ENCODE measurements around the gene GFM1.

DNA sequence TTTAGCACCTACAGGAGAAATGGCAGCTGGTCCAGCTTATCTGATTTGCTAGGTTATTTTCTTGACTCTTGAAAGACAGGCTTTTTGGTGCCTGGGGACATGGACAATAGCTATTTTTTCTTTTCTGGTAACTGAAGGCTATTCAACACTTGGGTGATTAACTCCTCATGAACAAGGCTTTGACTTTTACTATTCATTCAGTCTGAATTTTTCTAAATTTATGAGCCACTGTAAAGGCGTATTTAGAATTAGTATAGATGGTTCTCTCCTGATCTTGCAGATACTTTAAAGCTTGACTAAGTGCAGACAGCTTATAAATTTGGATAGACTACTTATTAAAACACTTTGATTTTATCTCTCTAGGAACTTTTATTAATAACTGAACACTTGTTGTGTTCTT is 18.4 kb upstream of the GFM1 start:
- TF ChIP-seq, protein P1, sequence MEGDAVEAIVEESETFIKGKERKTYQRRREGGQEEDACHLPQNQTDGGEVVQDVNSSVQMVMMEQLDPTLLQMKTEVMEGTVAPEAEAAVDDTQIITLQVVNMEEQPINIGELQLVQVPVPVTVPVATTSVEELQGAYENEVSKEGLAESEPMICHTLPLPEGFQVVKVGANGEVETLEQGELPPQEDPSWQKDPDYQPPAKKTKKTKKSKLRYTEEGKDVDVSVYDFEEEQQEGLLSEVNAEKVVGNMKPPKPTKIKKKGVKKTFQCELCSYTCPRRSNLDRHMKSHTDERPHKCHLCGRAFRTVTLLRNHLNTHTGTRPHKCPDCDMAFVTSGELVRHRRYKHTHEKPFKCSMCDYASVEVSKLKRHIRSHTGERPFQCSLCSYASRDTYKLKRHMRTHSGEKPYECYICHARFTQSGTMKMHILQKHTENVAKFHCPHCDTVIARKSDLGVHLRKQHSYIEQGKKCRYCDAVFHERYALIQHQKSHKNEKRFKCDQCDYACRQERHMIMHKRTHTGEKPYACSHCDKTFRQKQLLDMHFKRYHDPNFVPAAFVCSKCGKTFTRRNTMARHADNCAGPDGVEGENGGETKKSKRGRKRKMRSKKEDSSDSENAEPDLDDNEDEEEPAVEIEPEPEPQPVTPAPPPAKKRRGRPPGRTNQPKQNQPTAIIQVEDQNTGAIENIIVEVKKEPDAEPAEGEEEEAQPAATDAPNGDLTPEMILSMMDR (IDR thresholded peaks at IDR 0.05), result no peak
- no peak for TF ChIP-seq EZH2 (IDR thresholded peaks at IDR 0.05; ENCODE audit: borderline replicate concordance, insufficient read depth, low read depth, low read length, poor library complexity, severe bottlenecking)

Measured in B cell (primary cell).